Upper lobe of right lung (tissue), 1 donor: ENCODE data around the gene SLU7. TPM values are rescaled to one million over a fixed set of nuclear protein-coding genes. Genes with fewer than 3 reads are reported as not detected.
A peak's percentile ranks its signal among the peaks of the same experiment; 100 is the strongest.

Experiments used
- ATAC-seq: fragments of 200-7000 bp; cut with Tn5 transposase; one replicate; pipeline ENCODE4 v1.9.1; 2020; ENCODE audit warnings: mild to moderate bottlenecking, moderate library complexity
- DNase-seq: peaks from one replicate; pipeline ENCODE4 v3.0.0-alpha.2; 2020
- H3K27ac ChIP-seq: fragments of 200-600 bp; one replicate; pipeline ENCODE4 v1.8.0; 2022
- H3K27me3 ChIP-seq: fragments of 200-600 bp; one replicate; pipeline ENCODE4 v1.8.0; 2022; ENCODE audit warnings: mild to moderate bottlenecking
- H3K36me3 ChIP-seq: fragments of 200-600 bp; one replicate; pipeline ENCODE4 v1.8.0; 2022
- H3K4me1 ChIP-seq: fragments of 200-600 bp; one replicate; pipeline ENCODE4 v1.8.0; 2022
- H3K4me3 ChIP-seq: fragments of 200-600 bp; one replicate; pipeline ENCODE4 v1.8.0; 2022; ENCODE audit warnings: mild to moderate bottlenecking
- H3K9me3 ChIP-seq: fragments of 200-600 bp; one replicate; pipeline ENCODE4 v1.8.0; 2022
- intact Hi-C: fragments of 100-400 bp; cut with DNase I; formaldehyde crosslinking; loops from one replicate; pipeline ENCODE4 v1.11.0; 2022
- total RNA-seq: library from RNA; stranded (reverse); fragmentation: NEBNext Ultra II Directional; extraction: Animal tissue kit (Norgen Biotek cat#: 25700); gene quantifications from one replicate; pipeline ENCODE4 v1.2.1, GENCODE V29; 2021
- TF ChIP-seq, protein P1 (sequence below): fragments of 200-600 bp; IDR thresholded peaks from one replicate; pipeline ENCODE4 v1.8.0; 2022; ENCODE audit warnings: antibody characterized with exemption
- donor health status: DM: no; HTN: yes; CAD: no; lungs with severe emphysema.

Gene SLU7
- total RNA-seq, 1 donor from 2014 or later, result 49.2 TPM

DNA sequence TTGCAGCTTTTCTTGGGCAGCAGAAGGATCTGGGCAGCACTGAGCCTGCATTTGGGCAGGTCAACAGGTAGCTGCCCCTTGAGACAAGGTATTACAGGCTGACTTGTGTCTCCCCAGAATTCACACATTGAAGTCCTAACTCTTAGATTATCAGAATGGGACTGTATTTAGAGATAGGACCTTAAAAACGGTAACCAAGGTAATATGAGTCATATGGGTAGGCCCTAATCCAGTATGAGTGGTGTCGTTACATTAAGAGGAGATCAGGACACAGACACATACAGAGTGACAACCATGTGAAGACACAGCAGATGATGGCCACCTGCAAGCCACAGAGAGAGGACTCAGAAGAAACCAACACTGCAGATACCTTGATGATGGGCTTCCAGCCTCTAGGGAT lies 51.6 kb downstream of the SLU7 start:
- no peaks in the 10 kb centered on the region for H3K36me3 ChIP-seq
- H3K27me3 ChIP-seq, result no peaks in the 10 kb centered on the region
- ATAC-seq (no peak), DNase-seq (no peak)
- TF ChIP-seq, protein P1, sequence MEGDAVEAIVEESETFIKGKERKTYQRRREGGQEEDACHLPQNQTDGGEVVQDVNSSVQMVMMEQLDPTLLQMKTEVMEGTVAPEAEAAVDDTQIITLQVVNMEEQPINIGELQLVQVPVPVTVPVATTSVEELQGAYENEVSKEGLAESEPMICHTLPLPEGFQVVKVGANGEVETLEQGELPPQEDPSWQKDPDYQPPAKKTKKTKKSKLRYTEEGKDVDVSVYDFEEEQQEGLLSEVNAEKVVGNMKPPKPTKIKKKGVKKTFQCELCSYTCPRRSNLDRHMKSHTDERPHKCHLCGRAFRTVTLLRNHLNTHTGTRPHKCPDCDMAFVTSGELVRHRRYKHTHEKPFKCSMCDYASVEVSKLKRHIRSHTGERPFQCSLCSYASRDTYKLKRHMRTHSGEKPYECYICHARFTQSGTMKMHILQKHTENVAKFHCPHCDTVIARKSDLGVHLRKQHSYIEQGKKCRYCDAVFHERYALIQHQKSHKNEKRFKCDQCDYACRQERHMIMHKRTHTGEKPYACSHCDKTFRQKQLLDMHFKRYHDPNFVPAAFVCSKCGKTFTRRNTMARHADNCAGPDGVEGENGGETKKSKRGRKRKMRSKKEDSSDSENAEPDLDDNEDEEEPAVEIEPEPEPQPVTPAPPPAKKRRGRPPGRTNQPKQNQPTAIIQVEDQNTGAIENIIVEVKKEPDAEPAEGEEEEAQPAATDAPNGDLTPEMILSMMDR, result no peak
- H3K4me1 ChIP-seq, result peaks cover 8% of the 10 kb centered on the region
- no peaks in the 10 kb centered on the region for H3K9me3 ChIP-seq
- H3K4me3 ChIP-seq, result no peak overlapping the region
- H3K27ac ChIP-seq, result no peak overlapping the region
- intact Hi-C loops, result no loop called here

DNA sequence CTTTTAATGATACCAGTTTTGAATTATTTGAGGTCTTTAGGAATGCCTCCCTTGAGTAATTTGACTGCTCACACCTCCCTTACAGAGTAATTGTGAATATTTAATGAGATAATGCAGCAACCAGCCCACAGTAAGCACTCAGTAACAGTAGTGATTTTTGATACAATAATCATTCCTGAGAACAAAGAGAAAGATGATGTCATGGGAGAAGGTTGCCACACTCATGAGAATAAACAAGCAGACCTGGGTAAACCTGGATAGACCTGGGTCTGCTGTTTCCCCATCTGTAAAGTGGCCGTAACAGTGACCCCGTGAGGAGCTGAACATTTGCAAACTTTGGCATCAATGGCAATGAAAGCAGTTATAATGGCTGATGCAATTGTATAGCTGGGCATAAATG lies 52.7 kb downstream of the SLU7 start:
- Histone ChIP-seq H3K4me1 (peaks cover 8% of the 10 kb centered on the region), H3K36me3 (no peaks in the 10 kb centered on the region), H3K27me3 (no peaks in the 10 kb centered on the region), H3K4me3 (no peak overlapping the region), H3K27ac (no peak overlapping the region), H3K9me3 (no peaks in the 10 kb centered on the region)
- ATAC-seq (no peak), DNase-seq (no peak)
- TF ChIP-seq, protein P1, result no peak
- intact Hi-C loops, result no loop called here

DNA sequence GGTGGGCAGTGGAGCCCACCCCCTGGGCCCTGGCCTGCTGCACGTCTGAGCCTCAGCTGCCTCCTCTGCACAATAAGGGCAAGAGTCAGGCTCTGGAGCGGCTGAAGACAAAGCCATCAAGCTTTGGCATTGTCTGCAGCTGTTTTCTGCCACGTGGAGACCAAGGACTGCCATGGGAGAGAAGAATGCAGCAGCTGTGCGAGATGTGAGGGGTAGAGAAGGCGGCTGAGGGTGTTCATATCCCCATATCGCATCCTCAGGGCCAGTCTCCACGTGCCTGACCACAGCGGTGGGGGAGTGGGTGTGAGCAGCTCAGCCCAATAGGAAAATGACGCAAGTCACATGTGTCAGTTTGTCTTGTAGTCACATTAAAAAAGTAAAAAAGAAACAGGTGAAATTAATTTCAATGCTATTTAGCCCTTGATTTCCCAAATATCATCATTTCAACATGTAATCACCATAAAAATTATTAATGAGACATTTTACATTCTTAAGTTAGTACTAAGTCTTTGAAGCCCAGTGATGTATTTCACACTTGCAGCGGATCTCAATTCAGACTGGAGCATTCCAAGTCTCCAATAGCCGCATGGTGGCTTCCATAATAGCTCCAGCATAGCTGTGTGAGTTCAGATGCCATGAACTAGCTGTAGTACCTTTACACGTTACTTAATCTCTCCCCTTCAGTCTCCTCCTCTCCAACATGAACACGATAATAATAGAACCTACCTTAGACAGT lies 55.1 kb downstream of the SLU7 start:
- peaks cover 16% of the 10 kb centered on the region for H3K4me1 ChIP-seq
- no peaks in the 10 kb centered on the region for H3K36me3 ChIP-seq
- peak overlapping the region; percentile 42 for H3K27ac ChIP-seq
- TF ChIP-seq, protein P1, result no peak
- H3K27me3 ChIP-seq, result no peaks in the 10 kb centered on the region
- DNase-seq, result no peak
- H3K4me3 ChIP-seq, result no peak overlapping the region
- no peak for ATAC-seq
- intact Hi-C loops, result no loop called here
- H3K9me3 ChIP-seq, result no peaks in the 10 kb centered on the region

DNA sequence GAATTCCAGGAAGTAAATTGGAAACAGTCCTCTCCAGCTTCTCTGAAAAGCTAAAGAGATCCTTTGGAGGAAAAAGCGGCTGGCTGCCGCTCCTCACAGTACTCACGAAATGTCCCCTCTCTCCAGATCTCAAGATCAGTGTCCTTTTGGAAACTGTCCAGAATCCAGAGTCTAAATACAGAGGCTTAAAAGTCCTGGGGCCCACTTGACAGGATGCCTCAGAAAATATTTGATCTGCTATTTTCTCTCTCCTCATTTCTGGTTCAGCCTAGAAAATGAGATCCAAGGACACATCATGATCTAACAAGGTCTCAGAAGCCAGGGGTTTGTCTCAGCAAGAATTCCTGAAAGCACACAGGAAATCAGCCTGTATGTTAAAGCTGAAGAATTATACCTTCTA lies 55.7 kb downstream of the SLU7 start:
- DNase-seq (no peak), ATAC-seq (no peak)
- TF ChIP-seq, protein P1, result no peak
- H3K27ac ChIP-seq, result peak overlapping the region; percentile 42
- H3K36me3 ChIP-seq, result no peaks in the 10 kb centered on the region
- no peaks in the 10 kb centered on the region for H3K9me3 ChIP-seq
- intact Hi-C loops, result no loop called here
- H3K27me3 ChIP-seq, result no peaks in the 10 kb centered on the region
- peaks cover 16% of the 10 kb centered on the region for H3K4me1 ChIP-seq
- H3K4me3 ChIP-seq, result no peak overlapping the region

DNA sequence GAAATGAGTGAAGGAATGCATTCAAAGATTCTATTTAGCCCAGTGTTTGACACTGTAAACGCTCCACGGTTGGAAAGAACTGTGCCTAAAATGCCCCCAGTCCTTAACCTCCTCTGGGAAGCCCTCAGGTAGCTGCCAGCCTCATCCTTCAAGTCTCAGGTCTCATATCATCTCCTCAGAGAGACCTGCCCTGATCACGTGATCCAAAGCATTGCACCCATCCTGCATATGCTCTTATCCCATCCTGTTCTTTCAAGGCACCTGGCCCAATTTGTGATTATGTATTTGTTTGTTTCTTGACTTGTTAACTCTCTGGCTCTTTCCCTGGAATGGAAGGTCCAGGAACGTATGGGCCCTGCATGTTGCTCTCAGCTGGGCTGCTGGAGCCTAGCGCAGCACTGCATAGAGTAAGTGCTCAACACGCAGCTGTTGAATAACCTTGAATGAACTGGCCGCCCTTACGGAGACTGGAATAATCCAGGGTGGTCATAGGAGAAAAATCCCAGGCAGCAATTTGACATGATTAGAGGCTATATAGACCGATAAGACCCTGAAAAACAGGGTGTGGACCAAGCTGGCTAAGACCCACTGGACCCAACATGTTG lies 57.2 kb downstream of the SLU7 start:
- H3K4me3 ChIP-seq, result no peak overlapping the region
- no peaks in the 10 kb centered on the region for H3K27me3 ChIP-seq
- TF ChIP-seq, protein P1, result no peak
- ATAC-seq (no peak), DNase-seq (no peak)
- no peak overlapping the region for H3K27ac ChIP-seq
- intact Hi-C loops, result no loop called here
- H3K4me1 ChIP-seq, result peaks cover 16% of the 10 kb centered on the region
- no peaks in the 10 kb centered on the region for H3K36me3 ChIP-seq
- H3K9me3 ChIP-seq, result no peaks in the 10 kb centered on the region
